HEK293 (cell line): Measurements from ENCODE around the gene NME5.
"Not testable (repeated sequence)": the region's sequence is repeated elsewhere in the genome, so short reads cannot be mapped to it uniquely, and the experiment has no call there.

ENCODE experiments used
- CTCF ChIA-PET: fragments of 350-600 bp; formaldehyde crosslinking; extraction: SDS; loops from one replicate; lab custom pipeline; 2021; ENCODE audit warnings: antibody characterized with exemption; lab: Yijun Ruan, JAX
- POLR2A ChIA-PET: fragments of 300-600 bp; formaldehyde crosslinking; extraction: SDS; loops from one replicate; lab custom pipeline; 2020; ENCODE audit warnings: antibody characterized with exemption, inconsistent platforms; lab: Yijun Ruan, JAX
- H3K27ac ChIP-seq: fragments of 200-500 bp; sonication (Bioruptor generic); 2 replicates; pipeline ENCODE4 v1.5.1; 2014; ENCODE audit warnings: low read depth, low read length, control low read depth, inconsistent platforms; ENCODE audit errors: extremely low read depth
- H3K36me3 ChIP-seq, 2 experiments: fragments of 200-500 bp in 1 of 2; sonication (Bioruptor generic) in 1 of 2; 1 replicate in 1 of 2; 2 replicates in 1 of 2; pipeline ENCODE4 v1.5.1; 2014 to 2017; ENCODE audit warnings: inconsistent platforms in 2 of 2, low read length in 2 of 2; ENCODE audit not compliant: control insufficient read depth in 2 of 2, insufficient read depth in 1 of 2
- H3K4me1 ChIP-seq: fragments of 200-500 bp; sonication (Bioruptor generic); 2 replicates; pipeline ENCODE4 v1.5.1; 2014; ENCODE audit warnings: mild to moderate bottlenecking, low read length, inconsistent platforms; ENCODE audit not compliant: control insufficient read depth, insufficient read depth
- H3K4me3 ChIP-seq: 2 replicates; pipeline ENCODE4 v1.5.1; 2011; ENCODE audit warnings: low read depth, mild to moderate bottlenecking, control low read depth, low read length, moderate library complexity
- H3K9me3 ChIP-seq: fragments of 200-500 bp; sonication (Bioruptor generic); 2 replicates; pipeline ENCODE4 v1.5.1; 2014; ENCODE audit warnings: low read depth, low read length, inconsistent platforms; ENCODE audit not compliant: control insufficient read depth, insufficient read depth
- HOXC10 ChIP-seq: sonication (generic); formaldehyde crosslinking; IDR thresholded peaks from 2 replicates; pipeline ENCODE4 v1.8.1; 2023; ENCODE audit warnings: mild to moderate bottlenecking, missing genetic modification reagents
- KLF1 ChIP-seq: fragments of 450-650 bp; formaldehyde crosslinking; IDR thresholded peaks from 2 replicates; pipeline ENCODE4 v1.5.1; 2016; ENCODE audit warnings: missing biosample characterization, missing genetic modification characterization
- TCF7L2 ChIP-seq: IDR thresholded peaks from 2 replicates; pipeline ENCODE4 v1.6.1; 2011; ENCODE audit warnings: low read depth, mild to moderate bottlenecking, inconsistent platforms, low read length, moderate library complexity, borderline replicate concordance
- WT1 ChIP-seq: fragments of 450-650 bp; formaldehyde crosslinking; IDR thresholded peaks from 2 replicates; pipeline ENCODE4 v1.5.1; 2016; ENCODE audit warnings: missing biosample characterization, missing genetic modification characterization
- ZBTB21 ChIP-seq: fragments of 450-650 bp; formaldehyde crosslinking; IDR thresholded peaks from 2 replicates; pipeline ENCODE4 v1.5.1; 2017; ENCODE audit warnings: missing biosample characterization, missing genetic modification characterization
- ZFP37 ChIP-seq: fragments of 450-650 bp; formaldehyde crosslinking; IDR thresholded peaks from 2 replicates; pipeline ENCODE4 v1.5.1; 2016; ENCODE audit warnings: missing biosample characterization, missing genetic modification characterization
- ZNF10 ChIP-seq: fragments of 450-650 bp; formaldehyde crosslinking; IDR thresholded peaks from 2 replicates; pipeline ENCODE4 v1.5.1; 2017; ENCODE audit warnings: missing biosample characterization, missing genetic modification characterization
- ZNF155 ChIP-seq: fragments of 450-650 bp; formaldehyde crosslinking; IDR thresholded peaks from 2 replicates; pipeline ENCODE4 v1.5.1; 2016; ENCODE audit warnings: missing biosample characterization, missing genetic modification characterization
- ZNF157 ChIP-seq: fragments of 450-650 bp; formaldehyde crosslinking; IDR thresholded peaks from 2 replicates; pipeline ENCODE4 v1.5.1; 2016; ENCODE audit warnings: missing biosample characterization, missing genetic modification characterization
- ZNF175 ChIP-seq: fragments of 450-650 bp; formaldehyde crosslinking; IDR thresholded peaks from 2 replicates; pipeline ENCODE4 v1.5.1; 2016; ENCODE audit warnings: missing biosample characterization, missing genetic modification characterization
- ZNF202 ChIP-seq: fragments of 450-650 bp; formaldehyde crosslinking; IDR thresholded peaks from 2 replicates; pipeline ENCODE4 v1.5.1; 2016; ENCODE audit warnings: missing biosample characterization, missing genetic modification characterization, borderline replicate concordance
- ZNF214 ChIP-seq: fragments of 450-650 bp; formaldehyde crosslinking; IDR thresholded peaks from 2 replicates; pipeline ENCODE4 v1.5.1; 2017; ENCODE audit warnings: missing biosample characterization, mild to moderate bottlenecking, missing genetic modification characterization, borderline replicate concordance
- ZNF274 ChIP-seq, 2 experiments: fragments of 200-500 bp in 1 of 2; fragments of 450-650 bp in 1 of 2; sonication (Bioruptor generic) in 1 of 2; formaldehyde crosslinking in 1 of 2; IDR thresholded peaks; 2 replicates each; pipeline versions ENCODE4 v1.5.1 to v1.6.1; 2014 to 2016; ENCODE audit warnings: borderline replicate concordance in 1 of 2, inconsistent platforms in 1 of 2, low read length in 1 of 2, missing biosample characterization in 1 of 2, missing genetic modification characterization in 1 of 2
- ZNF324 ChIP-seq: fragments of 450-650 bp; formaldehyde crosslinking; IDR thresholded peaks from 2 replicates; pipeline ENCODE4 v1.5.1; 2016; ENCODE audit warnings: missing biosample characterization, missing genetic modification characterization
- ZNF521 ChIP-seq: fragments of 450-650 bp; formaldehyde crosslinking; IDR thresholded peaks from 2 replicates; pipeline ENCODE4 v1.5.1; 2017; ENCODE audit warnings: missing biosample characterization, mild to moderate bottlenecking, missing genetic modification characterization
- ZNF555 ChIP-seq: fragments of 450-650 bp; formaldehyde crosslinking; conservative IDR thresholded peaks from 2 replicates; pipeline ENCODE4 v1.5.1; 2017; ENCODE audit warnings: missing biosample characterization, mild to moderate bottlenecking, missing genetic modification characterization, inconsistent platforms
- ZNF571 ChIP-seq: fragments of 450-650 bp; formaldehyde crosslinking; IDR thresholded peaks from 2 replicates; pipeline ENCODE4 v1.5.0; 2017; ENCODE audit warnings: missing biosample characterization, missing genetic modification characterization
- ZNF596 ChIP-seq: fragments of 450-650 bp; IDR thresholded peaks from 2 replicates; pipeline ENCODE4 v1.5.0; 2018; ENCODE audit warnings: missing biosample characterization, mild to moderate bottlenecking, missing genetic modification characterization, moderate library complexity
- ZNF624 ChIP-seq: fragments of 450-650 bp; formaldehyde crosslinking; IDR thresholded peaks from 2 replicates; pipeline ENCODE4 v1.5.1; 2017; ENCODE audit warnings: missing biosample characterization, missing genetic modification characterization
- ZNF776 ChIP-seq: fragments of 450-650 bp; formaldehyde crosslinking; IDR thresholded peaks from 2 replicates; pipeline ENCODE4 v1.5.0; 2017; ENCODE audit warnings: missing biosample characterization, missing genetic modification characterization, borderline replicate concordance
- ZSCAN23 ChIP-seq: fragments of 450-650 bp; formaldehyde crosslinking; IDR thresholded peaks from 2 replicates; pipeline ENCODE4 v1.5.1; 2016; ENCODE audit warnings: missing biosample characterization, missing genetic modification characterization
- ZXDB ChIP-seq: fragments of 450-650 bp; formaldehyde crosslinking; IDR thresholded peaks from 2 replicates; pipeline ENCODE4 v1.5.1; 2016; ENCODE audit warnings: missing biosample characterization, missing genetic modification characterization
- TF ChIP-seq, protein P1 (sequence below): fragments of 450-650 bp; formaldehyde crosslinking; IDR thresholded peaks from 2 replicates; pipeline ENCODE4 v1.5.1; 2017; ENCODE audit warnings: missing biosample characterization, missing genetic modification characterization
- TF ChIP-seq, protein P2 (sequence below): fragments of 450-650 bp; formaldehyde crosslinking; IDR thresholded peaks from 2 replicates; pipeline ENCODE4 v1.5.1; 2016; ENCODE audit warnings: missing biosample characterization, missing genetic modification characterization
- TF ChIP-seq, protein P3 (sequence below): IDR thresholded peaks from 2 replicates; pipeline ENCODE4 v1.6.1; 2011; ENCODE audit warnings: mild to moderate bottlenecking, low read depth, low read length, borderline replicate concordance
- TF ChIP-seq, protein P4 (sequence below): fragments of 450-650 bp; formaldehyde crosslinking; IDR thresholded peaks from 2 replicates; pipeline ENCODE4 v1.5.0; 2017; ENCODE audit warnings: missing biosample characterization, missing genetic modification characterization, borderline replicate concordance

Gene NME5

DNA sequence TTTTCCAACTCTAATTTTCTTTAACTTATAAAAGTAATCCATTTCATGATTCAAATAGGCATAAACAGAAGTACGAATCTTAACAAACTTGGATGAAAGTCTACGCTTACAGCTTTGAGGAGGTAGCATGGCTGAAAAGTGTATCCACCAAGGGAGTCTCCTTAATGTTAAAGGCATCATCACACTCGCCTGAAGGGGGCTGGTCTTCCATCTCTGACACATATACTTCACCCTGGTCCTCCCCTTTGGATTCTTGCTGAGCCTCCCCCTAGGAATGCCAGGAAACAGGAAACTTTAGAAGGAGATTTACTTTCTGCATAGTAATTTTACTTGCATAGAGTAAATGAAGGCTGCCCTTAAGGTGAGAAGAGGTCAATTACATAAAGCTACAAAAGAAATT is 10.3 kb upstream of the NME5 start (continued):
- TF ChIP-seq ZNF274 (IDR thresholded peaks at IDR 0.05; ENCODE audit: low read length), result no peak
- TF ChIP-seq ZNF274 (tag by site-specific recombination; IDR thresholded peaks at IDR 0.05; ENCODE audit: borderline replicate concordance), result no peak
- no peak for TF ChIP-seq ZBTB21 (tag by site-specific recombination)
- TF ChIP-seq ZNF324, result no peak
- TF ChIP-seq ZNF155 (tag by site-specific recombination), result no peak
- TF ChIP-seq ZNF555, result no peak

DNA sequence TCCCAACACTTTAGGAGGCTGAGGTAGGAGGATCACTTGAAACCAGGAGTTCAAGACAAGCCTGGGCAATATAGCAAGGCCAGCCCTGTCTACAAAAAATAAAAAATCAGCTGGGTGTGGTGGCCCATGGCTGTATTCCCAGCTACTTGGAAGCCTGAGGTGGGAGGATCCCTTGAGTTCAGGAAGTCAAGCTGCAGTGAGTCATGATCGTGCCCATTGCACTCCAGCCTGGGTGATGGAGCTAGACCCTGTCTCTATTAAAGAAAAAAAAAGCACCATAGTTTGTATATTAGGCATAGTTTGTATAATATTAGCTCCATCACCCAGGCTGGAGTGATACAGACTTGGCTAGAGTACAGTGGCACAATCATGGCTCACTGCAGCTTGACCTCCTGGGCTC is 9.6 kb upstream of the NME5 start:
- POLR2A ChIA-PET, result interaction anchor here (1.0 kb wide), 1 partner anchor 113 kb away, joined by 3 read pairs; no protein-coding TSS in a partner anchor
- H3K27ac ChIP-seq, result no peak overlapping the region
- no peak overlapping the region for H3K4me3 ChIP-seq
- TF ChIP-seq TCF7L2 (no peak), ZNF624 (tag by site-specific recombination) (no peak), ZNF521 (tag by site-specific recombination) (no peak), WT1 (0 out of 2 replicates have a peak, but pooled peaks have one; percentile 19), ZNF214 (tag by site-specific recombination) (no peak), ZSCAN23 (tag by site-specific recombination) (no peak), KLF1 (tag by site-specific recombination) (peak; percentile 82), ZNF776 (tag by site-specific recombination) (no peak), ZNF202 (tag by site-specific recombination) (no peak)
- TF ChIP-seq, protein P1, sequence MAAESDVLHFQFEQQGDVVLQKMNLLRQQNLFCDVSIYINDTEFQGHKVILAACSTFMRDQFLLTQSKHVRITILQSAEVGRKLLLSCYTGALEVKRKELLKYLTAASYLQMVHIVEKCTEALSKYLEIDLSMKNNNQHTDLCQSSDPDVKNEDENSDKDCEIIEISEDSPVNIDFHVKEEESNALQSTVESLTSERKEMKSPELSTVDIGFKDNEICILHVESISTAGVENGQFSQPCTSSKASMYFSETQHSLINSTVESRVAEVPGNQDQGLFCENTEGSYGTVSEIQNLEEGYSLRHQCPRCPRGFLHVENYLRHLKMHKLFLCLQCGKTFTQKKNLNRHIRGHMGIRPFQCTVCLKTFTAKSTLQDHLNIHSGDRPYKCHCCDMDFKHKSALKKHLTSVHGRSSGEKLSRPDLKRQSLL (tag by site-specific recombination), result peak; percentile 65
- TF ChIP-seq, protein P2, sequence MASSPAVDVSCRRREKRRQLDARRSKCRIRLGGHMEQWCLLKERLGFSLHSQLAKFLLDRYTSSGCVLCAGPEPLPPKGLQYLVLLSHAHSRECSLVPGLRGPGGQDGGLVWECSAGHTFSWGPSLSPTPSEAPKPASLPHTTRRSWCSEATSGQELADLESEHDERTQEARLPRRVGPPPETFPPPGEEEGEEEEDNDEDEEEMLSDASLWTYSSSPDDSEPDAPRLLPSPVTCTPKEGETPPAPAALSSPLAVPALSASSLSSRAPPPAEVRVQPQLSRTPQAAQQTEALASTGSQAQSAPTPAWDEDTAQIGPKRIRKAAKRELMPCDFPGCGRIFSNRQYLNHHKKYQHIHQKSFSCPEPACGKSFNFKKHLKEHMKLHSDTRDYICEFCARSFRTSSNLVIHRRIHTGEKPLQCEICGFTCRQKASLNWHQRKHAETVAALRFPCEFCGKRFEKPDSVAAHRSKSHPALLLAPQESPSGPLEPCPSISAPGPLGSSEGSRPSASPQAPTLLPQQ (tag by site-specific recombination), result no peak
- TF ChIP-seq, all 188 proteins: peak for 3
- Histone ChIP-seq H3K9me3 (no peaks in the 10 kb centered on the region), H3K36me3 (no peaks in the 10 kb centered on the region; a peak in 1 of 3 replicates), H3K4me1 (no peaks in the 10 kb centered on the region)
- CTCF ChIA-PET, result interaction anchor here (0.5 to 2.2 kb wide), 5 partner anchors 15 to 828 kb away, joined by 3 to 8 read pairs (median 5); no protein-coding TSS in a partner anchor

DNA sequence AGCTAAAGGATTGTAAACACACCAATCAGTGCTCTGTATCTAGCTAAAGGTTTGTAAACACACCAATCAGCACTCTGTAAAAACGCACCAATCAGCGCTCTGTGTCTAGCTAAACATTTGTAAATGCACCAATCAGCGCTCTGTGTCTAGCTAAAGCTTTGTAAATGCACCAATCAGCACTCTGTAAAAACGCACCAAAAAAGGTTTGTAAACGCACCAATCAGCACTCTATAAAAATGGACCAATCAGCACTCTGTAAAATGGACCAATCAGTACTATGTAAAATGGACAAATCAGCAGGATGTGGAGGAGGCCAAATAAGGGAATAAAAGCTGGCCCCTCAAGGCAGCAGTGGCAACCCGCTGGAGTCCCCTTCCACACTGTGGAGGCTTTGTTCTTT is 4.3 kb upstream of the NME5 start:
- H3K4me1 ChIP-seq, H3K27ac ChIP-seq, POLR2A ChIA-PET, H3K36me3 ChIP-seq, H3K9me3 ChIP-seq, H3K4me3 ChIP-seq: not testable (repeated sequence)
- CTCF ChIA-PET, result interaction anchor here (1.3 to 2.6 kb wide), 3 partner anchors 66 to 108 kb away, joined by 4 to 9 read pairs (median 5); no protein-coding TSS in a partner anchor

GRCh38 chr5:138141734-138142133 is 2.5 kb upstream of the NME5 start:
- H3K4me1 ChIP-seq, result no peaks in the 10 kb centered on the region
- CTCF ChIA-PET, result interaction anchor here (1.0 to 1.2 kb wide), 2 partner anchors 8 to 64 kb away, joined by 4 read pairs; no protein-coding TSS in a partner anchor
- POLR2A ChIA-PET, result interaction anchor here (0.6 kb wide), 1 partner anchor 299 kb away, joined by 3 read pairs; no protein-coding TSS in a partner anchor
- H3K4me3 ChIP-seq, result no peak overlapping the region
- no peaks in the 10 kb centered on the region for H3K9me3 ChIP-seq
- H3K27ac ChIP-seq, result no peak overlapping the region
- H3K36me3 ChIP-seq, result no peaks in the 10 kb centered on the region; a peak in 1 of 3 replicates
- TF ChIP-seq ZNF175 (tag by site-specific recombination) (no peak), ZNF571 (no peak), HOXC10 (no peak), ZNF596 (tag by site-specific recombination) (no peak), ZNF10 (tag by site-specific recombination) (no peak), ZNF157 (tag by site-specific recombination) (no peak), ZFP37 (tag by site-specific recombination) (no peak), ZXDB (tag by site-specific recombination) (no peak)
- TF ChIP-seq, protein P3, sequence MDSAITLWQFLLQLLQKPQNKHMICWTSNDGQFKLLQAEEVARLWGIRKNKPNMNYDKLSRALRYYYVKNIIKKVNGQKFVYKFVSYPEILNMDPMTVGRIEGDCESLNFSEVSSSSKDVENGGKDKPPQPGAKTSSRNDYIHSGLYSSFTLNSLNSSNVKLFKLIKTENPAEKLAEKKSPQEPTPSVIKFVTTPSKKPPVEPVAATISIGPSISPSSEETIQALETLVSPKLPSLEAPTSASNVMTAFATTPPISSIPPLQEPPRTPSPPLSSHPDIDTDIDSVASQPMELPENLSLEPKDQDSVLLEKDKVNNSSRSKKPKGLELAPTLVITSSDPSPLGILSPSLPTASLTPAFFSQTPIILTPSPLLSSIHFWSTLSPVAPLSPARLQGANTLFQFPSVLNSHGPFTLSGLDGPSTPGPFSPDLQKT, result no peak
- TF ChIP-seq, protein P4, sequence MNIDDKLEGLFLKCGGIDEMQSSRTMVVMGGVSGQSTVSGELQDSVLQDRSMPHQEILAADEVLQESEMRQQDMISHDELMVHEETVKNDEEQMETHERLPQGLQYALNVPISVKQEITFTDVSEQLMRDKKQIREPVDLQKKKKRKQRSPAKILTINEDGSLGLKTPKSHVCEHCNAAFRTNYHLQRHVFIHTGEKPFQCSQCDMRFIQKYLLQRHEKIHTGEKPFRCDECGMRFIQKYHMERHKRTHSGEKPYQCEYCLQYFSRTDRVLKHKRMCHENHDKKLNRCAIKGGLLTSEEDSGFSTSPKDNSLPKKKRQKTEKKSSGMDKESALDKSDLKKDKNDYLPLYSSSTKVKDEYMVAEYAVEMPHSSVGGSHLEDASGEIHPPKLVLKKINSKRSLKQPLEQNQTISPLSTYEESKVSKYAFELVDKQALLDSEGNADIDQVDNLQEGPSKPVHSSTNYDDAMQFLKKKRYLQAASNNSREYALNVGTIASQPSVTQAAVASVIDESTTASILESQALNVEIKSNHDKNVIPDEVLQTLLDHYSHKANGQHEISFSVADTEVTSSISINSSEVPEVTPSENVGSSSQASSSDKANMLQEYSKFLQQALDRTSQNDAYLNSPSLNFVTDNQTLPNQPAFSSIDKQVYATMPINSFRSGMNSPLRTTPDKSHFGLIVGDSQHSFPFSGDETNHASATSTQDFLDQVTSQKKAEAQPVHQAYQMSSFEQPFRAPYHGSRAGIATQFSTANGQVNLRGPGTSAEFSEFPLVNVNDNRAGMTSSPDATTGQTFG (tag by site-specific recombination), result no peak
